DND-41 (cell line): ENCODE results near the gene SPATA6.

ENCODE experiments used
- EZH2 ChIP-seq: IDR thresholded peaks from 3 replicates; pipeline ENCODE4 v1.6.1; 2012; ENCODE audit warnings: borderline replicate concordance, low read depth, mild to moderate bottlenecking, moderate library complexity, low read length, inconsistent platforms; ENCODE audit not compliant: severe bottlenecking
- TF ChIP-seq, protein P1 (sequence below): IDR thresholded peaks from 2 replicates; pipeline ENCODE4 v1.5.1; 2012; ENCODE audit warnings: borderline replicate concordance, low read length, moderate library complexity, mild to moderate bottlenecking; ENCODE audit not compliant: poor library complexity, severe bottlenecking; ENCODE audit errors: extremely low read depth

DNA sequence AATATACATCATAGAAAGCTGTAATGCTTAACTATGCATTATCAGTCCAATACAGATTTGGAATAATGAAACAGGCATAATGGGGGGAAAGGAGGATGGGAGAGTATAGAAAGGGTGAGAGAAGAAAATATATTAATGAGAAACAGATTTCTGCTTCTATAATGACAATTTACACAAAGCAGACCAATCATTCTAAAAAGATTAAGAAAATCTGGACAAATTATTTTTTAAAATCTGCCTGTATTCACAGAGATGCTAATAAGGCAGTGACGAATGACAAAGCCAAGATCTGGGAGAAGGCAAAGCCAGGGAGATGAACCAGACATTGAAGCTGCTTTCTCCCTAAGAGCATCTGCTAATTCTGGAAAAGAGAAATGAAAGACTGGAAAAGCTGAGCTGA, 50.0 kb downstream of the SPATA6 start:
- TF ChIP-seq, protein P1, sequence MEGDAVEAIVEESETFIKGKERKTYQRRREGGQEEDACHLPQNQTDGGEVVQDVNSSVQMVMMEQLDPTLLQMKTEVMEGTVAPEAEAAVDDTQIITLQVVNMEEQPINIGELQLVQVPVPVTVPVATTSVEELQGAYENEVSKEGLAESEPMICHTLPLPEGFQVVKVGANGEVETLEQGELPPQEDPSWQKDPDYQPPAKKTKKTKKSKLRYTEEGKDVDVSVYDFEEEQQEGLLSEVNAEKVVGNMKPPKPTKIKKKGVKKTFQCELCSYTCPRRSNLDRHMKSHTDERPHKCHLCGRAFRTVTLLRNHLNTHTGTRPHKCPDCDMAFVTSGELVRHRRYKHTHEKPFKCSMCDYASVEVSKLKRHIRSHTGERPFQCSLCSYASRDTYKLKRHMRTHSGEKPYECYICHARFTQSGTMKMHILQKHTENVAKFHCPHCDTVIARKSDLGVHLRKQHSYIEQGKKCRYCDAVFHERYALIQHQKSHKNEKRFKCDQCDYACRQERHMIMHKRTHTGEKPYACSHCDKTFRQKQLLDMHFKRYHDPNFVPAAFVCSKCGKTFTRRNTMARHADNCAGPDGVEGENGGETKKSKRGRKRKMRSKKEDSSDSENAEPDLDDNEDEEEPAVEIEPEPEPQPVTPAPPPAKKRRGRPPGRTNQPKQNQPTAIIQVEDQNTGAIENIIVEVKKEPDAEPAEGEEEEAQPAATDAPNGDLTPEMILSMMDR: no peak
- TF ChIP-seq EZH2: no peak
